ENCODE measurements around the gene BCL2L2.
A peak's percentile ranks its signal among the peaks of the same experiment; 100 is the strongest.

The BCL2L2 gene

DNA sequence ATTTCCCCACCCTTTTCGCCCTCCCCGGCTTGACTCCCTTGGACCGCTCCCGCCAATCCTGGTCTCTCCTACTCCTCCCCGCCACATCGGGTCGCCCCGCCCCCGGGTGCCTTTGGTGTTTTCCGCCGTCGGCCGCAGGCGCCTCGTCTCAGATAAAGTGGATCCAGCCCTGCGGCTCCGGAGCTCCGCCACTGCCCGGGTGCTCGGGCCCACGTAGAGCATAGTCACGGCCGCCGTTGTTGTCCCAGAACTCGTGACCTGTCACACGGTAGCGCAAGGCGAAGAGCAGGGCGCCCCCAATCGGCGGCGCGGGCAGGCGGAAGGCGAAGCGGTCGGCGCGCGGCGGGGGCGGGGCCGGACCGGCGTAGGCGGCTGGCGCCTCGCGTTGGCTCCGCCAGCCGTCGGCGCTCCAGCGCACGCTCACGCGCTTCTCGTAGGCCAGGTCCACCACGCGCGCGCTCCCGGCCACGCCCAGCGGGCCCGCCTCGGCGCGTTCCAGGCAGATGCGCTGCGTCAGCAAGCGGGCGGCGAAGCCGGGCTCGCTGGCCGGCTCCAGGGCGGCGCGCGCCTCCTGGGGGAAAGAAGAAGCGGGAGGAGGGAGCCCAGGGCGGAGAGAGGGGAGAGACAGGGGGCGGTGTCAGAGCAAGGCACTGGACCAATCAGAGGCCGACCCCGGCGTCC is 5.2 kb upstream of the BCL2L2 start:
- H3K4me3 ChIP-seq (ENCODE audit: low read depth, low read length), result peak overlapping the region; percentile 76
- DNase-seq (ENCODE audit: low read depth), result peak; percentile 99
- TF ChIP-seq, protein P1, sequence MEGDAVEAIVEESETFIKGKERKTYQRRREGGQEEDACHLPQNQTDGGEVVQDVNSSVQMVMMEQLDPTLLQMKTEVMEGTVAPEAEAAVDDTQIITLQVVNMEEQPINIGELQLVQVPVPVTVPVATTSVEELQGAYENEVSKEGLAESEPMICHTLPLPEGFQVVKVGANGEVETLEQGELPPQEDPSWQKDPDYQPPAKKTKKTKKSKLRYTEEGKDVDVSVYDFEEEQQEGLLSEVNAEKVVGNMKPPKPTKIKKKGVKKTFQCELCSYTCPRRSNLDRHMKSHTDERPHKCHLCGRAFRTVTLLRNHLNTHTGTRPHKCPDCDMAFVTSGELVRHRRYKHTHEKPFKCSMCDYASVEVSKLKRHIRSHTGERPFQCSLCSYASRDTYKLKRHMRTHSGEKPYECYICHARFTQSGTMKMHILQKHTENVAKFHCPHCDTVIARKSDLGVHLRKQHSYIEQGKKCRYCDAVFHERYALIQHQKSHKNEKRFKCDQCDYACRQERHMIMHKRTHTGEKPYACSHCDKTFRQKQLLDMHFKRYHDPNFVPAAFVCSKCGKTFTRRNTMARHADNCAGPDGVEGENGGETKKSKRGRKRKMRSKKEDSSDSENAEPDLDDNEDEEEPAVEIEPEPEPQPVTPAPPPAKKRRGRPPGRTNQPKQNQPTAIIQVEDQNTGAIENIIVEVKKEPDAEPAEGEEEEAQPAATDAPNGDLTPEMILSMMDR (conservative IDR thresholded peaks at IDR 0.05; ENCODE audit: low read depth, low read length), result peak; percentile 62

DNA sequence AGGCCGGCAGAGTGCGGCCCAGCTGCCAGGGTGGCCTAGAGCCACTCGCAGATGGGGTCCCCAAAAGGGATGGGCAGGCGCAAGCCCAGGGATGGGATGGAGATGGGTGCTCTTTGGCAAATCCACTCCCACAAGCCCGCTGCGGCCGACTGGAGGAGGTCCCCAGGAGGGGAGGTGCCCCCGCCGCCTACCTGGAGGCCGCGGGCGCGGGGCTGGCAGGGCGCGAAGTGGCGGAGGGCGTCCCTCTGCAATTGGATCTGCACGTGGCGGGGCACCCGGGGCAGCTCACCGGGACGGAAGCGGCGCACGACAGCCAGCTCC is 4.7 kb upstream of the BCL2L2 start:
- TF ChIP-seq, protein P1 (conservative IDR thresholded peaks at IDR 0.05; ENCODE audit: low read depth, low read length), result no peak
- H3K4me3 ChIP-seq (ENCODE audit: low read depth, low read length), result peak overlapping the region; percentile 76
- DNase-seq (ENCODE audit: low read depth), result no peak

DNA sequence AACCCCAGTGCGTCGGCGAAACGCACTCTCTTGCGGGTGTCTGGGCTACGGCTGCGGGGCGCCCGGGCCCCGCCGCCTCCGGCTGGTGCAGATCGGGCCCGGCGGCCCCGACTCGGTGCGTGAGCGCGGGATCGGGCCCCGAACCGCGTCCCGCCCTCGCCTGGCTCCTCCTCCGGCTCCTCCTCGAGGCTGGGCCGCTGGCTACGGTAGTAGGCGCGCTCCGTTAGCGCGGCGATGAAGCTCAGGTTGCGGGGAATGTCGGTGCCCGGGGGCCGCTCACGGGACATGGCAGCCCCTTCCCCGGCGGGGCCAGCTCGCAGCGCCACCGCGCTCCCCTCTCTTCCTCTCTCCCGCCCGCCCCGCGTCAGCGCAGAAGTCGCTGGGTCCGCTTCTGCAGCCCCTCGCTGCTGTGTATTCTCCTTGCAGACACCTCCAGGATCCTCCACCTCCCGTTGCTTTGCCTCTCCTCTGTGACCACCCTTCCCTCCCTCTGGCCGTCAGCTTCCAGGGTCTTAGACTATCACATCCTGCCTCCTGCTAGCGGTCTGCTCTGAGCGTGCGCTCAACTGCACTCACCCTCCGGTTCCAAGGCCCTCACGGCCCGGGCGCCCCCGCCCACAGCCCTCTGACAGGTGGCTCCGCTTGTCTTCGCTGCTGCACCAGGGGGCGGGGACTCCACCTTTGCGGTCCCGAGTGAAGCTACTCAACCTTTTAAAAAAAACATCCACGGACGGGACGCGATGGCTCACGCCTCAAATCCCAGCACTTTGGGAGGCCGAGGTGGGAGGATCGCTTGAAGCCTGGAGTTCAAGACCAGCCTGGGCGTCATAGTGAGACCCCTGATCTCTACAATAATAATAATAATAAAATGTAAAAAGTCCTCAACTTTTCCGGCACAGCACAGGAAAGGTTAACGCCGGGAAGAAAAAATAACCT is 4.1 kb upstream of the BCL2L2 start, which contains the start of gene PPP1R3E:
Gene PPP1R3E, minus strand, starts transcription at position 570 of the 936 bp plus-strand sequence. Its CDS starts 283 bp downstream, at position 287.
- peak; percentile 61 for DNase-seq (ENCODE audit: low read depth)
- TF ChIP-seq, protein P1 (conservative IDR thresholded peaks at IDR 0.05; ENCODE audit: low read depth, low read length), result no peak
- peak within 1 kb of the TSS; percentile 76 for H3K4me3 ChIP-seq (ENCODE audit: low read depth, low read length)

DNA sequence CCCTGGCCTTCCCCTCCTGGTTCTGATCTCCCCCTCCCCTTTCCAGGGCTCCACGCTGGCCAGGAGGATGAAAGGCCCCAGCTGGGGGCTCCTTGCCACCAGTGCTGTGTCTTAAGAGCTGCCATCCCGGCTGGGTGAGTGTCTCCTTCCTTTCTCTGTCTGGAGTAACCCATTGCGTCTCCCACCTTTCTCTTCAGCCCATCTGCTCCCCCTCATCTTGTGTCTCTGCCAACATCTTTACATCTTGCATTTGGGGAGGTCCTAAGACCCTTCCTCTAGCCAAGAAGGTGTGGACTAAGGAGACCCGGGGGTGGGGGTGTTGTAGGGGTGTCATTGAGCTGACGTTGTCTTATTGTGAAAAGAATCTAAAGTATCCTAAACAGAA is 505 bp downstream of the BCL2L2 start:
- TF ChIP-seq, protein P1 (conservative IDR thresholded peaks at IDR 0.05; ENCODE audit: low read depth, low read length), result no peak
- peak overlapping the region; percentile 96 for H3K4me3 ChIP-seq (ENCODE audit: low read depth, low read length)
- no peak for DNase-seq (ENCODE audit: low read depth)

DNA sequence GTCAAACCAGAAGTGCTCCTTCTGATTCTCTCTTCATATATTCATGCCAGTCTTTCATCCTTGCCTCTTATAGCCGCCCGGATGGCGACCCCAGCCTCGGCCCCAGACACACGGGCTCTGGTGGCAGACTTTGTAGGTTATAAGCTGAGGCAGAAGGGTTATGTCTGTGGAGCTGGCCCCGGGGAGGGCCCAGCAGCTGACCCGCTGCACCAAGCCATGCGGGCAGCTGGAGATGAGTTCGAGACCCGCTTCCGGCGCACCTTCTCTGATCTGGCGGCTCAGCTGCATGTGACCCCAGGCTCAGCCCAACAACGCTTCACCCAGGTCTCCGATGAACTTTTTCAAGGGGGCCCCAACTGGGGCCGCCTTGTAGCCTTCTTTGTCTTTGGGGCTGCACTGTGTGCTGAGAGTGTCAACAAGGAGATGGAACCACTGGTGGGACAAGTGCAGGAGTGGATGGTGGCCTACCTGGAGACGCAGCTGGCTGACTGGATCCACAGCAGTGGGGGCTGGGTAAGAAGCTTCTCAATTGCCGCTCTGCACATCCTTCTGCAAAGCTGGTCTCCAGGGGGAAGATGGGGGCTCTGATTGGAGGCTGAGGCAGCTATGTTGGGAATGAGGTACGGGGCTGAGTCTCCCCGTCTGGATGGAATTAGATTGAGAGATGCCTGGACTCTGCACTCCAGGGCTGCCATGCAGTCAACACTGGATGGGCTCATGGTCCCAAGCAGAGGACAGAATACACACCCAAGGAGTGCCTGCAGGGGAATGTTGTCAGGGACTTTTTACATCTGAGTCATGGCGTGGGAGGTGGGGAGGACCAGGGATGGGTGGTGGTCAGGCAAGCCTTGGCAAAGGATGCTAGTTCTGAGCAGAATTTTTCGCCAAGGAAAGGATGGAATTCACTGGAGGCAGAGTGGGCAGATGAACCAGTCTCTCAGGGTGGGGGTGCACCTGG is 1.3 kb downstream of the BCL2L2 start:
- H3K4me3 ChIP-seq (ENCODE audit: low read depth, low read length), result peak overlapping the region; percentile 96
- TF ChIP-seq, protein P1 (conservative IDR thresholded peaks at IDR 0.05; ENCODE audit: low read depth, low read length), result no peak
- no peak for DNase-seq (ENCODE audit: low read depth)

DNA sequence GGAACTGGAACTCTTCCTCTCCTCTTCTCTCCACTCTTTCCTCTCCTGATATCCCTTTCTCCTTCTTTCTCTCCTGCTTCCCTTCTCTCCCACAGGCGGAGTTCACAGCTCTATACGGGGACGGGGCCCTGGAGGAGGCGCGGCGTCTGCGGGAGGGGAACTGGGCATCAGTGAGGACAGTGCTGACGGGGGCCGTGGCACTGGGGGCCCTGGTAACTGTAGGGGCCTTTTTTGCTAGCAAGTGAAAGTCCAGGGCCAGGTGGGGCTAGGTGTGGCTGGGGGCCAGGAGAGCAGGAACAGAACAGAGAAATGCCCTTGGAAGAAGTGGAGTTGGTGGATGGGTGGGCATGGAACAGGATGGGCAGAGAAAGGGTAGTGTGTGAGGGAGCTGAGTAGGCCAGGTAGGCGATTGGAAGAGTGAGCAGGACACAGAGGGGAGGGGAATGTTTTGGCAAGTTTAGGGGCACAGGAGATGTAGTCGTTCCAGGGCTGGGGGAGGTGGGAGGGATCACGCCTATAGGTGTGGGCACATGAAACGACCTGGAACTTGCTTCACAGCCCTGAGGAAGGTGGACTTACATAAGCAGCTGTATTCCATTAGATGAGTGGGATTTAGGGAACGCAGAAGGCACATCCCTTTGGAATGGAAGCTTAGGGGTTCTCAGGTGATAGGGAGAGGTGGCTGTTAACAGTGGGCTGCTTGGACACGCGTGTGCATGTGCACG is 2.2 kb downstream of the BCL2L2 start:
- TF ChIP-seq, protein P1 (conservative IDR thresholded peaks at IDR 0.05; ENCODE audit: low read depth, low read length), result no peak
- no peak for DNase-seq (ENCODE audit: low read depth)
- peak overlapping the region; percentile 96 for H3K4me3 ChIP-seq (ENCODE audit: low read depth, low read length)

All from choroid plexus epithelial cell (primary cell).